Stimulated activated CD8-positive, alpha-beta memory T cell treated with anti-CD3 and anti-CD28 coated beads, Interleukin-2, amount 100 ng/mL, for 48 hours (primary cell): ENCODE data around the gene ARID5B.
"Not testable (repeated sequence)": the region's sequence is repeated elsewhere in the genome, so short reads cannot be mapped to it uniquely, and the experiment has no call there.

Experiments used
- DNase-seq, 2 donors: peaks; one replicate each; pipeline ENCODE4 v3.0.0-alpha.2; 2020; ENCODE audit warnings: low read depth in 2 of 2

Gene ARID5B

DNA sequence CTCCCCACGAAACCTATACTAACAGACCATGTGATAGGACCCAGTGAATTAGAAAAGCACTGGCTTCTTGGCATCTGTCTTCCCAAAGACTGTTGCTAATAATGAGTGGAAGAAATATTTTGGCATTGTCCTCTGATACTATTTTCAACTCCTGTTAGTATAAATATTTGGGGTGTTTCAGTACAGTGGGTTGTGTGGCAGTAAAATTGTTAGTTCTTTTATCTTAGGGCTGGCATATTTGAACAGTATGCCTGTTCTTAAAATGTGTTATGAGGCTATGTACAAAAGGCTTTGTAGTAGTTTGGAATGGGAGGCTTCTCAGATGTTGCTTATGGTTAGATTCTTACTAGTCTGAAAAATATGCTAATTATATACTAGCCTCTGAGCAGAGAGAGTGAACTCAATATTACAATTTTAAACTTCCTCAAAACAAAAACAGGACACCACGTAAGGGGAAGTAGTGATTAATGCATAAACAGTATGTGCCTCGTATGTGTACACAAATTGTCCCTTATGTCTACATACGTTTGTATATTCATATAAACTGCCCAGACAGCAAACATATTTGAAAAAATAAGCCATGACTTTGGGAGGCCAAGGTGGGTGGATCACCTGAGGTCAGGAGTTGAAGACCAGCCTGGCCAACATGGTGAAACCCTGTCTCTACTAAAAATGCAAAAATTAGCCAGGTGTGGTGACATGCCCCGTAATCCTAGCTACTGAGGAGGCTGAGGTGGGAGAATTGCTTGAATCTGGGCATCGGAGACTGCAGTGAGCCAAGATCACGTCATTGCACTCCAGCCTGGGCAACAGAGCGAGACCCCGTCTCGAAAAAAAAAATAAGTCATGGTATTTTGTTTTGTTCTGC, 115.4 kb downstream of the ARID5B start:
- no peak for DNase-seq

DNA sequence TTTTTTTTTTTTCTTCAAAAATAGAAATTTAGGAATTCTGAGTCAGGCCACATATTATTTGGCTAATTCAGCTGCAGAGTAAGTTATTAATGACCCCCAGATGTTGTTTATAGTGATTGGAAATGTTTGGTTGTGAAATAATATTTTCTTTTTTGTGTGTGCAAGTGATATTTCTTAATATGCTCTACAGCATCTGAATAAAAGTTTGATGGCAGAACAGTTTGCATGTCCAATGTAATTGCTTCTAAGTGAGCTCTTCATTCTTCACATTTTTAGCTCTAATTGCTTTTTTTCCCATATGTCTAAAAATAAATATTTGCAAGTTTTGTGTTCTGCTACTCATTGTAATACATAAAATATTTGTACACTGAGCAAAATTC, 116.0 kb downstream of the ARID5B start:
- DNase-seq = no peak

DNA sequence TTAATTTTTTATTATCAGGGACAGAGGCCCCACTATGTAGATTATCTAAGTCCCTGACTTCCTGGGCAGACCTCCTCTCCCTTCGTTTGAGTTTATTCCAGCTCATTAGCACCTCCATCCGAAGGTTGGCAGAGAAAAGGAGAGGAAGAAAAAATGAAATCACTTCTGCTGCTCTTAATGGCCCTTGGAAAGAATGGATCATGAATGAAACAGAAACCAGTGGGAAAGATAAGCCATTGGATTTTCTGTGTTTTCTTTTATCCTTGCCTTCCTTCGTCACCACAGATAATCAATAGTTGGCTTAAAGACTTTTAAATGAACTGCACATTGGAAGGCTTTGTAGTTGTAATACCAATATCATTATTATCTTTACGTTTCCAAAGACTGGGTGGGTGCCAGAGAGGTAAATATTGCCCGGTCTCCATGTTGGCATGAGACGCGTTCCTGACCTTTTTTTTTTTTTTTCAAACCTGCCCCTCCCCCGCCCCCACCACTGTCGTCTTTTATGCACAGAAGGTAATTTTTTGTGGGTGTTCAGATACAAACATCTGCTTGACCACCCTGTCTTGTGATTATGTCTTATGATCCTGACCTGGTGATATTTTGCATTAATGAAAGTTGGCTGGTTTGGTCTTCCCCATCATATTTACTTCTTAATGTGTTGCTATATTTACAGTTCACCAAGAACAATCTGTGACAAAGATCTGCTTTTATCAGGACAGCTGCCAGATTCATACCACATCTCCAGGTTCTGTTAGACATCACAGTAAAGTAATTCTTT, 116.8 kb downstream of the ARID5B start:
- DNase-seq = no peak

DNA sequence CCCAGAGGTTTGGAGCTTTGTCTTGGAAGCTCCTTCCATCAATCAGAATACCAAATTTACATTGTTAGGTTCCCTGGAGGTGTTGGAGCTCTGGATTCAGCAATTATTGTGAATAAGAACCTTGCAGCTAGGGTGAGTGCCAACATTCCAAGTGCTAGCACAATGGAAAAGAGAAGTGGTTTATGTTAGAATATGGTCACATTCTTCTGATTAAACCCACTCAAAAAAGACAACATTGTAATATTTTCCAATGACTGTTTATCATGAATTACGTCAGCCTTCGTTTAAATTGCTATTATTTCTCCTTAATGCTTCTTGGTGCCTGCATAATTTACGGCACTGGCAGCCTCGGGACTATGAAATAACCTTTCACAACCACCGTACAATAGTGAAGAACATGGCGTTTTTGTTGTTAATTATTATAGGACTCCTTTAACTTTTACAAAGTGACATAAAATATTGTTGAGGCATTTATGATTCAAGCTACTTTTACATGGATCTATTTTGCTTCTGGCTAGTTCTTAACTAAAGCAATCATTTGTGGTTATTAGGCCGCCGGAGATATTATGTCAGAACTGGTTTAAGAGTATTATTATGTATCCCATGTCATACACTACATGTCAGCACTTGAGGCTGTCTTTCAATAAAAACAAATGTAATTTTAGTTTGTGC, 117.7 kb downstream of the ARID5B start:
- no peak for DNase-seq

DNA sequence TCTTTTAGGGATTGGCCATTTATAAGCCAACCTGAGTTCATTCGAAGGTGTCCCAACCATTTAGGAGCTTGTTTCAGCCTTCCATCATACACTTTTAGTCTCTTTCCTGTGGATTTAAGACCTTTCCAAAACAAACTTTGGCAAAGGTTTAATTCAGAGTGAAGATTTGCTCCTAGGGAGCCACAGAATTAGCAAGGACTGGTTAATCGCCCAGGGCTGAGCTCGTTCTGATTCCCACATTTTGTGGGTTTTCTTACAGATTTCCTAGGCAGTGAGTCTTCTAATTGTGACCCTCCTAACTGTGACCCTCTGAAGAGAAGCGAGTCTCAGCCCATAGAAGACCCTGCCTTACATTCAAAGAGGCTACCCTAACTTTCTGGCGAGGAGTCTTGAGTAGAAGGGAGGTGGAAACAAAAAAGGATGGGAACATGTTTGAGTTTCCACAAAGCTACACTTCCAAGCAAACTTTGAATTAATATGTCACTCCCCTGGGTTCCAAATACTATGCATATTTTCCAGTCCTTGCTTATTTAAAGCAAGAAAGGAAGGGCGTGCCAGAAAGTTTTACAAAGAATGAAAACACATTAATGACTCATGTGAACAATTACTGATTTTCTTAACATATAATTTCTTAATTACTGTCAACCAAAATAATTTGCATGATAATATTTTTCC, 118.3 kb downstream of the ARID5B start:
- no peak for DNase-seq

DNA sequence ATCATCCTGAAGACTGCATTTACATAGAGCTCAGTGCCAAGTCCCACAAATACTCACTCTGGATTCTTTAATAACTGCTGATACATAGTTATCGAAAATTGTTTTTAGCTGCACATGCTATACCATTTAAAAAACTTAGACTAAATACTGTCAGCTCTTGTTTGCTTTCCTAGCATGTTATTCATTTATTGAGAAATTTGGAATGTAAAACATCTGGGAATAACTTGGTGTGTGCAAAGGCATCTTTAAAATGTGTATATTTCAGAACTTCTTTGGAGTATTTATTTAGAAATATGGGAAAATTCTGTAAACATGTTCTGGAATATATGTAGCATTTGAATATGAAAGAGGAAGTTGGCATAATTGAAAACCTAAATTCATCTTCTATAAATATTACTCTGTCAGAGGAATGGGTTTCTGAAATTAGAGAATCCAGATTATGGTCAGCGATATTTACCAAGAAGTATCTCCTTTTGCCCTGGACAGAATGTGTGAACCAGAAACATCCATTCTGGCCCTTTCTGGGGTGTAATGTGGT, 119.7 kb downstream of the ARID5B start:
- DNase-seq = no peak

DNA sequence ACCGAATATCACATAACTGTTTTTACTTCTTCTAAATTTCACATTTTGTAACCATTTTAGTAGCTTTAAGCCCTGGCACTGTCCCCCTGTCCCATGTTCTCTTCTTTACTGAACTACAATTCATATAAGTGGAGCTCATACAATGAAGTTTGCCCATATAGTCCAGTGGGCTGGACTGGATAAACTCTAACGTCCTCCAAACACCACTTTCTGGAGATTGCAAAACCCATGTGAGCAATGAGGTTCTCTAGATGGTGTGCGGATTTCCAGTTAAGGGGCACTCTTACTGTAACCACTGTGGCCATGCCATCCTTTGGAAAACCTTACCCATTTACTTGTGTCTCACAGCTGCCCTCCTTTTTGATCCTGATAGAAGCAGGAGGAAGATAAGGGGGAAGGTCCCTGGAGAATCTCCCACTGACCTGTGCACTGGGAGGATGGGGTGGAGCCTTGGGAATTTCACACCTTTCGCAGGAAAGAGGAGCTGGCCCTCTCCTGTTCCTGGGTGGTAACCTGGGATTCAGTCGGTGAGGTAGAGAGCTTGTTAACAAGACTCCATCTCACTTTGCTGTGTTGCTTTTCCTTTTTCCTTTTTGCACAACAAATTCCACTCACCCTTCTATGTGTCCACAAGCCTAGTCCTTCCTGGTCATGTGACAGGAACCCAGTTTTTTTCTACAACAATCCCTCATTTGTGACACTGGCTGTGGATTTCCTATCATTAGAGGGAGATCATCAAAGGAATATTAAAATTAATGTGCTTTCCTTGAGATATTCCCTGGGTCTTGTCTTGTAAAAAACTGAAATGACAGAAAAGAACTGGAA, 120.7 kb downstream of the ARID5B start:
- no peak for DNase-seq

DNA sequence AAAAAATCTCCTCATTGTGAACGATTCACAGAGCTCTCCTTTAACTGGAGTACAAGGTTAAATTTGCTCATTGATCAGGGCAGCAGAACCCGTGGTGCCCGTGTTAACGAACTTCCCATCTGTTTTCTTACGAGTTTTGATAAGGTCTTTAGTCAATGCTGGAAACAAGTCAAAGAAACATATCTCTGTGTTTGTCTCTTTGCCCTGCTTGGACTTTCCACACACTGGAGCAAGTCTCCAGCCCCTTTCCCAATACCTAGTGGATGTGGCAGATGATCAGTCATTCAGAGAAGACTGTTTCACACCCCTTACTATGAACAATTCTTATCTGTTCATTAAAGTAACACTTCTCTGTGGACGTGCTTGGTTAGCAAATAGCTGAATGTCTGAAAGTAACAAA, 121.3 kb downstream of the ARID5B start:
- DNase-seq = no peak

DNA sequence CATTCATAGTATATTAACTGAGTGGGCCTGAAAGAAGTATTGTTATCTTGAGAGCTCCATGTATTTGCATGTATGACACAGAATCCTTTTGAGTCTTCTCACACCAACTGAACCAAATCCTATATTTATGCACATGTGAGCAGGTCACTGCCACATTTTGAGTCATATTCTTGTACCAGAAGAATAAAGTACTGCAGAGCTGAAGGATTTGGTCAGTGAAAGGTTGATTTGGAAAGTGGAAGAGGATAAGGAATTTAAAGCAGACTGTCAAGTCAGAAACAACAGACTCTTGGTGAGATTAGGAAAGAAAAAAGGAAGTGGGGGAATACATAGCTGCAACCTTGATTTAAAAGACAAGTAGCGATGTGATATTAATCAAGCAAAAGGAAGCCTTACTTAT, 121.8 kb downstream of the ARID5B start:
- DNase-seq = no peak

DNA sequence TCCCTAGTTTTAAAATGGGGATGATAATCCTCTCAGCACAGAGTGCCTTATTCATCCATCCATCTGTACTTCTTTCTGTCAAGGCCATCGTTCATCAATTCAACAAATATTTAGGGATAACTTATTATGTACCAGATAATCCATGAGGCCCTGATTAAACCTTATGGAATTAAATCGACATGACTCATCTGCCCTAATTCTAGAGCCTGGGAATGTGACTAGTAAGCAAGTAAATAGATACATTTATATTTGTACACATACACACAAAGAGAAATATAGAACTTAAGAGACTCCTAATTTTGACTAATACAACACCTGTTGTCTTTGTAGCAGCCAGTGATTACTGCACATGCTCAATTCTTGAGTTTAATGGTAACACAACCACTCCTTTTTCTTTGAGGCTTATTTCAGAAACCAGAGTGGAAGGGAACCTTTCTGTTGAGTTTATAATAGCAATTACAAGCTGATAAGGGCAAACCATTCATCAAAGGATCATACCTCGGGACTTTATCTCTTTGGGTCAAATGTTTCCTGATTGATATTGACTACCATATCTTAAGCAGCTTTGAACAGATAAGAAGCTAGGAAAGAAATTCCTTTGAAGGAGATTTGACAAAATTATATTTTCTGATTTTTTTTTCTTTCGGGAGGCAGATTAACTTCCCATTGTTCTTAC, 122.7 kb downstream of the ARID5B start:
- DNase-seq = no peak

DNA sequence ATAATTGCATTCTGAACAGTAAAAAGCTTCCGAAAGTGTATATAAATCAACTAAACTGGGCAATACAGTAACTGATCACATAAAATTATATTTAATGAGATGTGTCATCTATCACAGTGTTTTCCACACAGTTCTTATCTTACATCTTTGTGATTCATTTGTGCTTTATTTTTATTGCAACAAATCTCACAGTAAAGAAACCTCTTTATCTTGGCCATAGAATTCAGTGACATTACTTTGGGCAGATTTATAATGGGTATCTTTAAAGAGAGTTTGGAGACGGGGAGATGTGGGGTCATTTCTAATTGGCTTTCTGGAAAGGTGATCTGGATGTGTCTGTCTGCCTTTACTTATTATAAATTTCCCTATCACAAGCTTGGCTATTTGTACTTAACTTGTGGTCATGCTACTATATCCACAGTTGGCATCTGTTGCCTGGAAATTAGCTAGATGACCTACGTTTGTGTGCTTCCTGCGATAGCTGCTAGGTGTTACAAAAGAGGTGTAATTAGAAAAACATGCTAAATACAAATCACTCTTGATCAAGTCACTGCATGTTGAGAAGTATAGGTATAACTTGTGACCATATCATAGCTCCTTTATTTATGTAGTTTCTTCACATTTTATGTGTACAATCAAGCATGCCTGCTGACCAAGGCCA, 123.8 kb downstream of the ARID5B start:
- no peak for DNase-seq

DNA sequence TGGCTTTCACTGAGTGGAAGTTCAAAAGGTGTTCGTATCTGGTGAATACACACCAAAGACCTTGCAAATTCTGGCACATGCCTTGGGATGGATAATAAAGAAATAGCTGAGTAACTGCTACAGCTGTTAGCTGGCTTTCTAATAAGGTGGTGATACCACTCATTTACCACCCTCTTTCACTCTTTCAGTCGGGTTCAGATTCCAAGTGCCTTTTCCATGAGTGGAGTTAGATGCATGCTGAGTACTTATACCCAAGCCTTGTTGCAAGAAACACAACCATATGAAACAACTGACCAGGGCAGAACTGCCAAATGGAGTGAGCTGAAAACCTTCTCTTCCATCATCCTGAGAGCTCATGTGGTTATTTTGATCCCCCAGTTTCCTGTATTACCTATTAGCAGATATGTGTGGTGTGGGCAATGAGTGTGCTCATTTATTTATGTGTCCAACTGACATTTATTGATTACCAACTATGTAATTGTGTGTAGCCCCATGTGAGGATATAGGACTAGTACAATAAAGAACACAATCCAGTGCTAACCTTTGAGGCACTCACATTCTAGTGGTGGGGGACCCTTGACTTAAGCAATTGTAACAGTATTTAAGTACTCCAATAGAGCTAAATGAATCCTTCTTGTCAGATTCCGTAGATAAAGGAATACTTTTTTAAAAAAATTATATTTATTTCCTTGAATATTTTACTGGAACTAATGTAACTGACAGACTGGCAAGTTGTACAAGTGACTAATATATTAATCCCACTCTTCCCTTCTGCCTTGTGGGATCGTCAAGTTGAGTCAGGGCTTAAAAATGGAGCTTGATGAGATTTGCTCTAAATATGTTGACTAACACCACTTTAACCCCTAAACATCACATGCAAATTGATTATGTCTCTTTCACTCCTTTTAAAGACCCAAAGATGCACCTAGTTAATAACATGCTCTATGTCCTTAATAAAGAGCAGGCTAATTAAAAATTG, 124.7 kb downstream of the ARID5B start:
- DNase-seq = no peak

DNA sequence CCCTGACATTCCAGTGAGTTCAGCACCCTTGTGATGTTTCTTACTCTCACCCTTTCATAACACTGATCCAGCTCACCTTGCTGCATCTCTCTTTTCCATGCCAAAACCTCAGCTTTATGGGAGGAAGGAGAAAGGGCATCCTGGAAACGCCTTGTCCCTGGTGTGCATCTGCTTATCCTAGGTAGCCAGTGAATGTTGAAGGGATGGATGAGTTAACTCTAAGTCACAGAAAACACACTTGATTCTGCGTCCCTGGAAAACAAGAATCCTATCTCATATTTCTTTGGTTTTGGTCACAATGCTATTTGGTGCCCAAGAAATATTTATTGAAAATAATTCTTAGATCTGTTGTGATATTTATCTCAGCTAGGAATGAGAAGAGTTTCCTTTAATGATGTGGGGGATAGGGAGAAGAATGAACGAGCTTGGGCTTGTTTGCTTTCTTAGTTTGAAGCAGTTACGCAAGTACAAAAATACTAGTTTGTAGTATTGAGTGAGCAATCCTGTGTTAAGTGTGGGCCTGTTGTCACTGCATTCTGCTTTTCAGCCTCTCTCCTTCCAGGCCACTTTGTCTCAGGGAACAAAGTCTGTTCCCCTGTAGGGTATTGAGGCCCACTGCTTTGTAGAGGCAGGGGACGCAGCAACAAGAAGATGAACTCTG, 126.5 kb downstream of the ARID5B start:
- no peak for DNase-seq

DNA sequence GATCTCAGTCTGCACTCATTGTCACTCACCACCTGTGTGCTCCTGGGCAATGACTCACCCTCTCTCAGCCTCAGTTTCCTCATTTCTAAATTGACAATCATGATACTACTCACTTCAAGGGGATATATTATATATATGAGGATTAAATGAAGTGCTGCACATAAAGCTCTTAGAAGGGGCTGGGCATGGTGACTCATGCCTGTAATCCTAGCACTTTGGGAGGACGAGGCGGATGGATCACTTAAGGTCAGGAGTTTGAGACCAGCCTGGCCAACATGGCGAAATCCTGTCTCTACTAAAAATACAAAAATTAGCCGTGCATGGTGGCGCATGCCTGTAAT, 127.0 kb downstream of the ARID5B start:
- DNase-seq = not testable (repeated sequence)

DNA sequence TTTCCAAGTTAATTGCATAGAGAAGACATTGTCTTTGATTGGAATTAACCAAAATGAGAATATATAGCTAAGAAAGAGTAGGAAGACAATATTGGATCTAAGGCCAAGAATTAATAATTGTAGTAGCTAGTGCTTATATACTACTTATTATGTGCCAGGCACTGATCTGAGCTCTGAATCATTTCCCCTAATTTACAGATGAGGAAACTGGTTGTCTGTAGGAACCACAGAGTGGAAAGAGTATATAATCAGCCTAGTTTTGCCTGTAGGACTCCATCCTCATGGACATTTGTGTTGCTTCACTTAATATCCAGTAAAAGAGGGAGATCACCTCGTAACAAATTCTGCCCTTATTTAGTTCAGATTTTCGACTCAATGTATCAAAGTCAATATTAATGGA, 127.9 kb downstream of the ARID5B start:
- DNase-seq = no peak

DNA sequence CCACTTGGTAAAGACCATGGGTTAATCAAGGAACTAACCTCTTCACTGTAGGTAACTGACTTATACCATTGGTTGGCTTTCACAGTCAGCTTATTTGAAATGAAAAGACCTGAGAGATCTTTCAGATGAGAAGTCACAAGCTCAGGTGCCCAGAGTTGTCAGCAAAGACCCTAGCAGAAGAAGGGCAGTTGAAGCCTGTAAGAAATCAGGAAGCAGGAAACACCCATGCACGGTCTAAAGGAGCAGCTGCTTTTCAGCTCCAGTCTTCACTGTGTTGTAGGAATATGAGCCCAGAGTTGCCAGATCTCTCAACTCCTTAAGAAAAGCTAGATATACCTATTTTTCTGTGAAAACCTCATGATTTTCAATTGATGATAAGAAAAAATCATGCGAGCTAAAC, 130.0 kb downstream of the ARID5B start:
- no peak for DNase-seq

DNA sequence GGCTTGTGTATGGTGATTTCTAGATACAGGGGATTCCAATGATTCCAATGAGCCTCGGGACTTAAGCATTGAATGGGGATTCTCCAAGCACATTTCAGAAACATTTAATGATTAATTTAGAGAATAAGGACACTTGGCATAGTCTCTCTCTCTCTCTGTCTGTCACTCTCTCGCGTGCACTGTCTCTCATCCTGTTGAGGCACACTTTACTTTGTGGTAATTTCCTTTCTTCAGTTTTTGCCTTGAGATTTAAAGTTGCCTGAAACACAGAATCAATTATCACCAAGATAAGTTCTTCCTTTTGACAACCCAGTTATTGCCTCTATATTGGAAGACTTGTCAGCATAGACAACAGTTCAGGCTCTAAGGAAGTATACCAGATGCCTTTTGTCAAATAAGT, 131.6 kb downstream of the ARID5B start:
- no peak for DNase-seq

DNA sequence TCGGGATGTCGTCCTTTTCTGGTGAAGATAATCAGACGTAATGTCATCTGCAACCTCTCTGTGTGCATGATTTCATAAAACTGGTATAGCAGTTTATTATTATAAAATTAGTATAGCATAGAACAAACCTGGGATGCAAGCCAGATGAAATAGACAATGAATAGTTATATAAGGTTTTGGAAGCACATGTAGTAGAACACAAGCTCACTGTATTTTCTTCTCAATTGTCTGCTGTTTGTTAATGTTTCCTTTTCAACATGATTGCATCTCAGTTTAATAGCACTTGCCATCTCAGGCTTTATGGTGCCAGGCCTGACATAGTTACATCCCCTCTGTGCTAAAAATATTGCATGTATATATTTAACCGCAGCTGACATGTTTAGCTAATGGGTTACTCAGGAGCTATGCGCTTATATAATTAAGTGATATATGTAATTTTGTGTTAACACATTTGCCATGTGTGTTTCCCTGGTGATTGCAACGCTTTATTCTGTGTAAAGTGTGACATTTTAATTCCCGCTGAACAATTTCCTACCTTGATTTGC, 132.7 kb downstream of the ARID5B start:
- DNase-seq = no peak
